ENCODE data around the gene S100A8.
"Not testable (repeated sequence)": the region's sequence is repeated elsewhere in the genome, so short reads cannot be mapped to it uniquely, and the experiment has no call there.

S100A8 gene

DNA sequence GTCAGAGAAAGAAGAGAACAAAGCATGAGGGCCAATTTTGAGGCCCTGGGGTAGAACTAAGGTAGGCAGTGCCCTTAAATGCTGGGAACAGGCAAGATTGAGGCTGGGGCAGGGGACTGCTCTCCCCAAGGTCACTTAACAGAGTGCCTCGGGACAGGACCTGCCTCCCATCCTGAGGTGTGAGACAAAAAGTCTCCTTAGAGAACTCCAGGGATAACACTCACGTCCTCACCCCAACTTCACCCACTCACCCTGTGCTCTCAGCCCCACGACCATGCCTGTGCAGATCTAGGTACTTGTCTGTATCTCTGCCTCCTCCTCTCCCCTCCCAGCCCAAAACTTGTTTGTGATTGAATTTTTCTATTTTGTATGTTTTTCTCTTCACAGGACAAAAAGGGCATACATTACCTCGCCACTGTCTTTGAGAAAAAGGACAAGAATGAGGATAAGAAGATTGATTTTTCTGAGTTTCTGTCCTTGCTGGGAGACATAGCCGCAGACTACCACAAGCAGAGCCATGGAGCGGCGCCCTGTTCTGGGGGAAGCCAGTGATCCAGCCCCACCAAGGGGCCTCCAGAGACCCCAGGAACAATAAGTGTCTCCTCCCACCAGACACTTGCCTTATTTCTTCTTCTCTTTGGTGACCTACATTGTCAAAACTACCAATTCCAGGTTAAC lies 28.0 kb upstream of the S100A8 start:
- intact Hi-C loops (cut with DNase I): not testable (repeated sequence)
- DNase-seq: peak in 4 of 42 donors; percentile 3 to 19 (median 15)

DNA sequence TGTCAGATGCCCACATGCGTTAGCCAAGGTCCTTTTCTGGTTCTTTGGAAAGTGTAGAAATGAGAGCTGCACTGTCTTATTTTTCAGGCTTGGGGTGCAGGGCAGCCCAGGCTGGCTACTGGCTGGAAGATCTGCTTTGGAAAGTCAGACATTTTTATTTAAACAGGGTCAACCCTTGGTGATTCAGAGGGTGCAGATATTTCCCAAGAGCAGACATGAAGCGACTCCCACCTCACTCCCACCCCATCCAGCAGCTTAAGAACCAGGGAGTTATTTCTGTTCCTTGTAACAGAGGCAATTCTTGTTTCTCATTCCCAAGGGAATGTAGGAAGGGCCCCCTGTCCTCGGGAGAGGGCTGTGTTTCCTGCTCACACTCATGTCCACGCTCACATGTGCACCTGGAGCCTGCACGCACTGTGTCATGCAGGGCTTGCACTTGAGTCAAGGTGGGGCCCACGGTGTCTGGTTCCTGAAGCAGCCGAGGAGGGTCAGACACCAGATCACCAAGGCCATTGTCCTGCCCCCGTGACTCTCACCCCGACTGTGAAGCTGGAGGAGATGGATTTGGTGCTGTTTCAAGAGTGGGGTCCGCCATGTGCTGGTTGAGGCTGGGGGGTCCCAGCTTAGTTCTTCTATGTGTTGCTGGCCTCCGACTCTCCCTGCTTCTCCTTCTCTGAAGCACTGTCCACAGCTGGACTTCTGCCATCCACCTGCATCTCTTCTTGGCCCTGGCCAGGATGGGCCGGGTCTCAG lies 26.4 kb upstream of the S100A8 start:
- peak in 26 of 42 donors; percentile 8 to 73 (median 25) for DNase-seq
- intact Hi-C loops (cut with DNase I): no loop called here

DNA sequence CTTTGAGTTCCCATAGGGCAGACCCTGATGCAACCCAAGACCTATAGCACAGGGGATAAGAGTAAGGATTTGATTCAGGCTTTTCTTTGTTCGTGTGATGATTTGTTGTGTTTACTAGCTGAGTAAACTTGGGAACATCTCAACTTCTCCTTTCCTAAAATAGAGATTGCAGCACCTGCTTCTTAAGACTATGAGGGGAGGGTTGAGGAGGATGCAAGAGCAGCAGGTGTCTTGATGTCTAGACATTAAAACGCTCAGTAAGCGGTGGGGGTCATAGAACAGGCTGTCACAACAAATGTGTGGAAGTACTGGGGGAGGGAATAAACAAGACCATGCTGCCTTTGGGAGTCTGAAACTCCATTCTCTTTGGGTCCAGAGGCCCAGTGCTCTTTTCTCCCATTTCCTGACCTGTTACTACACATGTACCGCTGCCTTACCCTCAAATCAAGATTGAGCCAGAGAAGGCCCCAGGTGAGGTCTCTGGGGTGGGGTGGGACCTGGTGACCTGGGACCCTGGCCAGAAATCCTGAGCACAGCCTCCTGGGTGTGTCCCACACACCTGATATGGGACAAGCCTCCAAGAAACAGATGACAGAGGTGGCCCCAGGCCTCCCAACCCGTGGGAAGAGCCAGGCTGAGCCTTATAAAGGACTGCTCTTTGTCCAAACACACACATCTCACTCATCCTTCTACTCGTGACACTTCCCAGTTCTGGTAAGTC lies 25.1 kb upstream of the S100A8 start, which contains the start of gene S100A7A:
S100A7A (plus strand) TSS at position 671 of the 721 bp plus-strand sequence. CDS start 1,563 bp downstream, outside the sequence.
- intact Hi-C loops (cut with DNase I): no loop called here
- DNase-seq: peak in 2 of 42 donors; percentile 1 to 6

DNA sequence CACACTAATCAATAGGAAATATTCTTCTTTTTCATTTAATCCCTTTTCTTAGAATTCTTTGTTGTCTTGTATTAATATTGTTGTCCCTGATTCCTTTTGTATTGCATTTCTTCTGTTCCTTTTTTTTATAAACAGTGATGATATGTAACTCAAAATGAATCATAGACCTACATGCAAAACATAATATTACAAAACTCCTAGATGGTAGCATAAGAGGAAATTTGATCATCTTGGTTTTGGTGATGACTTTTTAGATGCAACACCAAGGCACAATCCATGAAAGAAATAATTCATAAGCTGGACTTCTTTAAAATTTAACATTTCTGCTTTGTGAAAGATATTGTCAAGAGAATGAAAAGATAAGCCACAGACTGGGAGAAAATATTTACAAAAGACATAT lies 23.1 kb upstream of the S100A8 start:
- intact Hi-C loops (cut with DNase I); DNase-seq: not testable (repeated sequence)

DNA sequence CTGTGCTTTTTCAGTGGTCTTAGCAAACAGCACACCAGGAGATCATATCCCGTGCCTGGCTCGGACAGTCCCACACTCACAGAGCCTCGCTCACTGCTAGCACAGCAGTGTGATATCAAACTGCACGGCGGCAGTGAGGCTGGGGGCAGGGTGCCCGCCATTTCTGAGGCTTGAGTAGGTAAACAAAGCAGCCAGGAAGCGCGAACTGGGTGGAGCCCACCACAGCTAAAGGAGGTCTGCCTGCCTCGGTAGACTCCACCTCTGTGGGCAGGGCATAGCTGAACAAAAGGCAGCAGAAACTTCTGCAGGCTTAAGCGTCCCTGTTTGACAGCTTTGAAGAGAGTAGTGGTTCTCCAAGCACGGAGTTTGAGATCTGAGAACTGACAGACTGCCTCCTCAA lies 16.4 kb upstream of the S100A8 start:
- peak in 3 of 42 donors; percentile 10 to 21 (median 14) for DNase-seq

DNA sequence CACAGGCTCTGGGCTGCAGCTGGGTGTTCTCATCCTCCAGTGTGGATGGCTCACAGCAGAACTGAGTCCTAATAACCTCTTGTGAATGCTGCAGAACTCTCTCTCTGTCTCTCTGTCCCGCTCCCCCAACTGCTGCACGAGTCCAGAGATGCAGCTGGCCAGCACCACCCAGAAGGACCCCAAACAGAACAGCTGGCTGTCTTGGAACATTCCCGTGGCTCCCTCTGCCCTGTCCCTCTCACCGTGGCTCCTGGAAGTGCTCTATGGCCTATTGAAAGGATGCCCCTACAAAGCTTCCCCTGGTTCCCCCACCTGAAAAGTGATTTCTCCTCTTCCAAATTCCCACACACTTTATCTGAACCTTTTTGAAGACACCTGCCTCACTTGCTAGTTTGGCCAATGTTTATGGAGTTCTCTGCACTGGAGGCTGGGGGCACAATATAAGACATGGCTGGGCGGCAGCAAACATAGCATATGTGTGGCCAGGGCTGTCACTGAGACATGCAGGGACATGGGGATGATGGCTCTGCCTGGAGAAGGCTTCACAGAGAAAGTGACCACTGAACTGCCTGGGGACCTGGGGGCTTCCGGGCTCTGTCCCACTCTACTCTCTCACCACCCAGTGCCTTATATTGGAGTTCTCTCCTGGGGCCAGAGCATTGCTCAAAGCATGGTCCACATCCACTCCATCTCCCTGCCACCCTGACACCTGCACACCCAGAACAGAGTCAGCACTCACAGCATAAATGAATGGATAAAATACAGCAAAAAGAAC lies 15.1 kb upstream of the S100A8 start:
- DNase-seq: peak in 3 of 42 donors; percentile 3 to 28 (median 19)
- intact Hi-C loops (cut with DNase I): not testable (repeated sequence)

More for the DNA sequence above, 16.4 kb upstream of the S100A8 start:
- intact Hi-C loops (cut with DNase I): not testable (repeated sequence)

DNA sequence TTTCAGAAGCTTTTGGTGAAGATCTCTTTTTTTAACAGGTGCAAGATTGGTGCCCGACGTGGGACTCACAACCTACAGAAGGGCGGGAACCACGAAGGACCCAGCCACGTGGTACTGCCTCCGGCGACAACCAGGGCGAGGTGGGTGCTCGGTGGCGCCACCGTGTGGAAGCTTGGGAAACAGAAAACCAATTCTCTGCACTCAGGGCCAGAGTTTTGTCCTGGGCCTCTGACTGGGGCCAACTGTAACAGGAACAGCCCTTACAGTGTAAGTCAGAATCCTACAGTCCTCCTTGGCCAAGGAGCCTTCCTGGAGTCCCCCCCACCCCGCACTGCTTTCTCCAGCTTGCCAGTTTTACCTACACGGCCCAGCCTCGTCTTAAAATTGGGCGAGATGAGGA lies 13.9 kb upstream of the S100A8 start:
- DNase-seq: peak in 33 of 42 donors; percentile 8 to 73 (median 41)
- intact Hi-C loops (cut with DNase I): no loop called here

DNA sequence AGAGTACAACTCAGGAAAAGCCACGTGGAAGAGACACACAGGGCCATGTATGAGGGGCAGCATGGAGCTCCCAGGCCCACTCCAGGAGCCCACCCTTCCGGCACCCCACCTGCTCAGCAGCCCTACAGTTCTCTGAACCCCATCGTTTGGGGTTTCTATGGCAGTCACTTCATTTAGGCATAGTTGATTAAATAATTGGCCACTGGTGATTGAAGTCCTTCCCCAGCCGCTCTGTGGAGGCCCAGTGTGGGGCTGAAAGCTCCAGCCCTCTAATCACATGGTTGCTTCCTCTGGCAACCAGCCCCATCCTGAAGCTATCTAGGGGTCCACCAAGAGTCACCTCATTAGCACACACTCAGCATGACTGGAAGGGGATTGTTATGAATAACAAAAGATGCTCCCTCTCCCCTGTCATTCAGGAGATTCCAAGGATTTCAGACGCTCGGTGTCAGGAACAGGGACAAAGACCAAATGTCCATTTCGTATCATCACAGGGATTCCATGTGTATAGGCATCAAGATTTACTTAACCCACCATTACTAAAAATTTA lies 13.3 kb upstream of the S100A8 start:
- peak in 2 of 42 donors; percentile 16 for DNase-seq
- intact Hi-C loops (cut with DNase I): no loop called here

DNA sequence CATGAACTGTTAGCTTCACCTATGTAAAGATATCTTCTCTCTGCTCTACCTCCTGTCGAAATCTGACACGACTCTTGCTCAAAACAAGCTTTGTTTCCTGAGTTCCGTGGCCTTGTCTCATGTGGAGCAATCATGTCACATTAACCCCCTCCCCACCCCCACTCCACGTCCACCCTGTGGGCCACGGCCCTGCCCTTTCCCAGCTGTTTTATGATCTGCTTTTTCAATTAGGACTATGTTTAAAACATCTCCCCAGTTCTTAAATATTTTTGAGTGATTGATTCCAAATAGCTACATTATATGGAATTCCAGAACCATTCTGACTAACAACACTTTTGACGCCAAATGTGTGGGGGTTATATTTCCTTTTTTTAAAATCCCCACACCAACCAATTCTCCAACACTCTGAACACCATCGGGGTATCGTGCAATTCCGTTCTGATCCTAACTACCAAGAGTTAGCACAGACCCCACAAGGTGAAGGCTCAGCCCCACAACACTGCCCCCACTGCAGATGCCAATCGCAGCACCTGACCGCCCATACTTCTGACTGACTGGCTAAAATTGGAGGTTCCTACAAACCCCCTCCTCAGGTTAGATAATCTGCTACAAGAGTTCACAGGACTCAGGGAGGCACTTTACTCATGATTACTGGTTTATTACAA lies 12.7 kb upstream of the S100A8 start:
- intact Hi-C loops (cut with DNase I): no loop called here
- DNase-seq: peak in 3 of 42 donors; percentile 7 to 25 (median 20)

DNA sequence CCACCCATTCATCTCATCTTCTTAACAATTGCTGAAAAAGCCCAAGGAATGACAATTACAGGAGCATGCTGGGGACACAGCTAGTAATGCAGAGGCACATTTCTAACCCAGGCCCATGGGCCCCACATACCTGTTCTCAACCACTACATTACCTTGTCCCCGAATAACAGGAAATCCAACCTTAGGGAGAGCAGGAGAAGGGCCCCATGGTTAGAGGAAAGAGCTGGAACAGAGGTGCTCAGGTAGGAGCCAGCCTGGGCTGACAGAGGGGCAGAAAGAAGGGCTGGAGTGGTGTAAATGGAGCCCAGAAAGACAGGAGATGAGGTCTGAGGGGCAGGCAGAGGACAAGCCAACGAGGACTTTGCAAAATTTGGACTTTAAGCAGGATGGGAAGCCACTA lies 11.4 kb upstream of the S100A8 start:
- intact Hi-C loops (cut with DNase I): no loop called here
- peak in 1 of 42 donors; percentile 13 for DNase-seq

DNA sequence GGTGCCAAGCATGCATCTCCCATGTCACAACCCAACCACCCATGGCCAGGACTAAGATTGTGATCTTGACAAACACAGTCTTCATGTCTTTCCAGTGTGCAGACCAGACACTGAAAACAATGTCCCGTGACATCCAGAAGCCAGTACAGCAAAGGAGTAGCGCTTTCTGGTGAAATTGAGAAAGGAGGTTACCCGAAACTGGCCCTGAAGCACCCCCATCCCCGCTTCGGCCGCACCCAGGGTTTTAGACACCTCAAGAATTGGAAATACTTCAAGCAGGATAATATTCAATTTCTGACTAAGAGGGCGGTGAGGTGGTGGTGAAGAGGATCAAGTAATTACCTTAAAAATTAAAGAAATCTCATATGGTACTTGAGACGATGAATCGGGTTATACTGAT lies 10.6 kb upstream of the S100A8 start:
- no peak for DNase-seq
- intact Hi-C loops (cut with DNase I): no loop called here

DNA sequence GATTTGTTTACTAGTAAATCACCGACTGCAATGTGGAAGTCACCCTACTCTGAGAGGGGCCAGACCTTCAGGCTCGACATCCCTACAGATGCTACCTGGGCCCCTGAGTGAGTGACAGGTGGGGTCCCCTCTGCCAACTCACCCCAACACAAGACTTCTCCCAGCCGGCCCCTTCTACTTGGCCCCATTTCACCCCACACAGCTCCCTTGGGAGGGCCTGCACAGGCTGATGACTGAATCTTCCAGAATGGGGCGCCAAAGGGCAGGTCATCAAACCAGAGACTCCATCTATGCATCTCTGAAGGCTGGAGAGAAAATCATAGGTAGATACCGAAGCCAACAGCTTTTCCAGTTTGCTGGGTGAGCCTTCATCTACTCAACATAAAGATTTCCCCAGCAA lies 9.4 kb upstream of the S100A8 start:
- peak in 2 of 42 donors; percentile 23 to 33 for DNase-seq
- intact Hi-C loops (cut with DNase I): no loop called here

DNA sequence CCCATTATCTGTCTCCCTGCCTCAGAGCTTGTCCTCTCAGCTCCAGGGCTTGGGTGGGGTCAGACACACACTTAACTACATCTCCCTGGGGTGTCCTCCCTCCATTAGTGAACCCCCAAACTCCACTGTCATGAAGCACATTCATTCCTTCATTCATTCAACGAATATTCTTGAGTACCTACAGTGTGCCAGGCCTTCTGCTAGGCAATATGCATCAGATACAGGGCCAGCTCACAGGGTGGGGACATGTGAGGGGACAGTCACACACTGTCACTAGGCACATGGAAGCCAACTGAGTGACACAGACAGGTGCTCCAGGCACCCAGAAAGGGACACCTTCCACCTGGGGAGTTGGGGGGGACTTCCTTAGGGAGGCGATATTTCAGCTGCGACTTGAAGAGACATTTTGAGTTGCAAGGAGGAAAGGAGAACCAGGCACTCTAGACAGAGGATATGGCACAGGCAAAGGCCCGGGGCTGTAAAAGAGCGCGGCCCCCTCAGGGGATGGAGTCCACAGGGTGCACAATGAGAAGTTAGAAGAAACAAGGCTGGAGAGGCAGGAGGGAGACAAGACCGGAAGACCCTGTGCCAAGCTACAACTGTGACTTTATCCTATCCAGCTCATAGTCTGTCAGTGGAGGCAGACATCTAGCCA lies 8.7 kb upstream of the S100A8 start:
- intact Hi-C loops (cut with DNase I): no loop called here
- peak in 1 of 42 donors; percentile 25 for DNase-seq

DNA sequence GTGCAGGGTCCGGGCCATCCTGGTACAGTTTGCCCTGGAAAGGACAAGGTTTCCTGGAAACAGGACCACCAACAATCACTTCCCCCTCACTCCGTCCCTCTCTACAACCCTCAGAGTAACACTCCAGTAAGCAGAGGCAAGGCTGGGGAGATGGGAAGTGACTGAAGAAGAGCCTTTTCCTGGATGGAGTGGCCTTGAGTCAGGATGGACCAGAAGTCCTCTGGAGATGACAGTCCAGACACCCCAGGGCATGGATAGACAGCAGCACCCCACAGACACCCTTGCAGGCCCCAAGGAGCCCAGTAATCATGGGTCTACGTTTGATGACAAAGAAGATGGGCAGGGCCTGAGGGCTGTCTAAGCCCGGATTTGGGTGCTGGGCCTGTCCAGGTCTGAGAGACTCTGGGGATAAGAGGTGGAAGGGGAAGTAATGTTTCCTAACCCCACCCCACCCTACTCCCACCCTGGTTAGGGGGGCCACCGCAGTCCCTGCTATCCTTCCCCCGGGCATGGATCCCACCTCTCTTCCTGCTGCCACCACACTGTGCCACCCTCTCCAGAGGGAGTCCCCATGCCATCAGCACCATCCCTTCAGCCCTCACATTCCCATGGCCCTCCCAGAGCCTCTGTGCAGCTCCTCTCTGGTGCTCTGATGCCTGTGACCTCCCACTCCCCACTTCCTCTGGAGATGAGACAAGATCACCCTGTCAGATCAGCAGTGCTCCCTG lies 7.2 kb upstream of the S100A8 start:
- intact Hi-C loops (cut with DNase I): no loop called here
- peak in 3 of 42 donors; percentile 6 to 14 (median 10) for DNase-seq

DNA sequence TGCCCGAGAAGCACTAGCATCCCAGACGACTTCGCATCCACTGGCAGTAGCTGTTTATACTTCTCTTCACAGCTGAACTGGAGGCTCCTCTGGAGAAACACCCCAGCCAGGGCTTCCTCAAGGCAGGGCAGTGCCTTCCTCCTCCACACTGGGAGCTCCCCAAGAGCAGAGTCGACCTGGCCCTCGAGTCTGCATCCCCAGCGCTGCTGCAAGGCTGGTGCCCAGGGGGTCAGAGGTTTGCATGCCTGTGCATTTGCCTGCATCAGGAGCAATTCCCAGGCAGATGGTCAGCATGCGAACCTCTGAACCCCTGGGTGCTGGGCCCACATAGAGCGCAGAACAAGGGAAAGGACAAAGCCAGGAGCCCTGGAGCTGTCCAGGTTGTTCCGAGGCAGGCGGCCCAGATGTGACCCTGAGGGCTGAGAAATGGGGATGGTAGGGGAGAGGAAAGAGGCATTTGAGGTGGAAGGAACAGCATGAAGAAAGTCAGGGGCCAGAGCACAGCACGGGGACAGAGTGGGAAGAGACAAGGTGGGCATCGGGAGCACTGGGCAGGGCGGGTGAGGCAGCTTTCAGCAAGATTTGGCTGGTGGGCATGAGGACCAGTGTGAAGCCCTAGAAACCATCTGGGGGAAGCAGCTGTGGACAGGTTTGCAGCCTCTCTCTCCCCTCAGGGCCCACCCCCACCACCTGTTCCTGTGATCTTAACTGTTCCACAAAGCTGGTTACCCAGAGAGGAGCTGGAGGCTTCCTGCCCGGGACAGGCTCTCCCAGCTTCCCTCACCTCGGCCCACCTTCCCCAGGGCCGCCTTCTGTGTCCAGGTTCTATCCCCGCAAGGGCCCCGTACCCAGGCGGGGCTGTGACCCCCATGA lies 6.4 kb upstream of the S100A8 start:
- peak in 5 of 42 donors; percentile 1 to 28 (median 24) for DNase-seq
- intact Hi-C loops (cut with DNase I): no loop called here

DNA sequence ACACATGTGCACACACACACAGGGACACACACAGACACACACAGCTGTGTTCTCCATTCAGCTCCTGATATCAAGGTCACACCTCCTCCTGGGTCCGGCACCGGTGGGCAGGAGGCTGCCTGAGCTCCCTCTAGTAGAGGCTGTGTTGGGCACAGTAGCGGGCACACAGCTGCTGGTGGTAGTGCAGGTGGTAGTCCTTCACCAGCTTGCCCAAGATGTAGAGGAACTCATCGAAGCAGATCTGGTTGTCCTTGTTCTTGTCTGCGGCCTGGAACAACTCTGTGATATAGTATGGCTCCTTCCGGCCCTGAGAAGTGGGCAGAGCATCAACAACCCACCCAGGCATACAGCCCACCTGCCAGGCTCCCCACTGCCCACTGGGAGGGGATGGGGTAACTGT lies 5.6 kb upstream of the S100A8 start:
- intact Hi-C loops (cut with DNase I): no loop called here
- DNase-seq: peak in 5 of 42 donors; percentile 6 to 31 (median 18)
